ENCODE data around the gene ZNF664.
A peak's percentile ranks its signal among the peaks of the same experiment; 100 is the strongest.

GRCh38 chr12:123938679-123939480, 34.1 kb upstream of the ZNF664 start:
- TF ChIP-seq, protein P1, sequence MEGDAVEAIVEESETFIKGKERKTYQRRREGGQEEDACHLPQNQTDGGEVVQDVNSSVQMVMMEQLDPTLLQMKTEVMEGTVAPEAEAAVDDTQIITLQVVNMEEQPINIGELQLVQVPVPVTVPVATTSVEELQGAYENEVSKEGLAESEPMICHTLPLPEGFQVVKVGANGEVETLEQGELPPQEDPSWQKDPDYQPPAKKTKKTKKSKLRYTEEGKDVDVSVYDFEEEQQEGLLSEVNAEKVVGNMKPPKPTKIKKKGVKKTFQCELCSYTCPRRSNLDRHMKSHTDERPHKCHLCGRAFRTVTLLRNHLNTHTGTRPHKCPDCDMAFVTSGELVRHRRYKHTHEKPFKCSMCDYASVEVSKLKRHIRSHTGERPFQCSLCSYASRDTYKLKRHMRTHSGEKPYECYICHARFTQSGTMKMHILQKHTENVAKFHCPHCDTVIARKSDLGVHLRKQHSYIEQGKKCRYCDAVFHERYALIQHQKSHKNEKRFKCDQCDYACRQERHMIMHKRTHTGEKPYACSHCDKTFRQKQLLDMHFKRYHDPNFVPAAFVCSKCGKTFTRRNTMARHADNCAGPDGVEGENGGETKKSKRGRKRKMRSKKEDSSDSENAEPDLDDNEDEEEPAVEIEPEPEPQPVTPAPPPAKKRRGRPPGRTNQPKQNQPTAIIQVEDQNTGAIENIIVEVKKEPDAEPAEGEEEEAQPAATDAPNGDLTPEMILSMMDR (IDR thresholded peaks at IDR 0.05; ENCODE audit: insufficient read depth, low read depth, low read length): peak; percentile 23
- TF ChIP-seq EZH2 (IDR thresholded peaks at IDR 0.05; ENCODE audit: insufficient read depth, low read length): no peak

All from astrocyte (in vitro differentiated cells and primary cell).